ENCODE measurements around the gene GH2. TPM values are rescaled to one million over a fixed set of nuclear protein-coding genes. Genes with fewer than 3 reads are reported as not detected.
"Not testable (repeated sequence)": the region's sequence is repeated elsewhere in the genome, so short reads cannot be mapped to it uniquely, and the experiment has no call there.

Gene GH2
- total RNA-seq, 1 donor from 2014 or later: not detected

DNA sequence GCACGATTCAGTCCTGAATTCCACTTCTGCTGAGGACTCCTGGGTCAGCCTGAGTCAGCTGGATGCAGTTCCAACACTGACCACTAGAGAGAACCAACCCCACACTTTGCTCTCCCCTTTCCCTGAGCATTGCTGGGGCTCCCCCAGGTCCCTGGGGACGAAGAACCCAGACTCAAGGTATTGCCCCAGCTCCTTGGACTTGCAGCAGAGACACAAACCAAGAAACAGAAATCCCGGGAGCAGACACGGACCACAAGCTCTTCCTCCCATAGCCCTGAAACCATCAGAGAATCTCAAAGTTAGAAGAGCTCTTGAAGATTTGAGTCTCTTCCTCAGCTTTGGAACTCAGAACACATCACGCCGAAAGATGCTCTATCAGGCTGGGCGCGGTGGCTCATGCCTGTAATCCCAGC lies 37.6 kb upstream of the GH2 start:
- DNase-seq (ENCODE audit: extremely low spot score, unreplicated experiment): no peak
- H3K27ac Mint-ChIP-seq (ENCODE audit: unreplicated experiment): no peak overlapping the region
- peak; percentile 85 for TF ChIP-seq CTCF (IDR thresholded peaks at IDR 0.05)
- H3K9me3 Mint-ChIP-seq (ENCODE audit: unreplicated experiment): no peaks in the 10 kb centered on the region
- no peaks in the 10 kb centered on the region for H3K36me3 Mint-ChIP-seq (ENCODE audit: unreplicated experiment)
- peaks cover 3% of the 10 kb centered on the region for H3K4me1 Mint-ChIP-seq (ENCODE audit: unreplicated experiment)
- H3K27me3 Mint-ChIP-seq (ENCODE audit: unreplicated experiment): peaks cover 41% of the 10 kb centered on the region
- H3K4me3 Mint-ChIP-seq (ENCODE audit: unreplicated experiment): no peak overlapping the region

DNA sequence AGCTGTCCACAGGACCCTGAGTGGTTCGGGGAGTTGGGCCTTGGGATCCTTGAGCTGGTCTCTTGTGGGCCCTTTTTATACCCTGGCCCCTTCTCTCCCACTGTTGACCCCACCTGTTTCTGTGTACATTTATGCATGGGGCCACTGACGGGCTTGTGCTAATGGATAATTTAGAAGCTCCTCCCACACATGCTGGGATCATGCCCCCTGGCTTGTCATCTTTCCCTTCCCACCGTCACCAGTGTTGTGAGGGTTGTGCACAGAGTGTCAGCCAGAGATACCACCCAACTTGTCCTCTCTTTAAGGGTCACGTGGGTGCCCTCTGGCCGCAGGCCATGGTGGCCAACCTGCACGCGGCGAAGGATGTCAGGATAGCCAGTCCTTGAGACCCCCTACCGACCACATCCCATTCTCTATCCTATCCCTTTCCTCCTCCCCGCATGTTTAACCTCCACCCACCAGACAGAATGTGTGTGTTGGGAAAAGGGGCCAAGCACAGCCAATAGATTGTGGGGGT lies 37.1 kb upstream of the GH2 start, which contains the start of gene GH1:
TSS of gene GH1 (minus strand) at position 51 of the 517 bp plus-strand sequence. CDS start 63 bp downstream, outside the sequence.
- H3K27me3 Mint-ChIP-seq (ENCODE audit: unreplicated experiment): peaks cover 43% of the 10 kb centered on the region
- not testable (repeated sequence) for H3K4me1 Mint-ChIP-seq (ENCODE audit: unreplicated experiment); DNase-seq (ENCODE audit: extremely low spot score, unreplicated experiment); H3K9me3 Mint-ChIP-seq (ENCODE audit: unreplicated experiment); H3K27ac Mint-ChIP-seq (ENCODE audit: unreplicated experiment); H3K36me3 Mint-ChIP-seq (ENCODE audit: unreplicated experiment); H3K4me3 Mint-ChIP-seq (ENCODE audit: unreplicated experiment)

GRCh38 chr17:63918305-63918704 lies 36.6 kb upstream of the GH2 start:
- Mint-ChIP-seq H3K4me1 (ENCODE audit: unreplicated experiment) (peaks cover 3% of the 10 kb centered on the region), H3K4me3 (ENCODE audit: unreplicated experiment) (no peak overlapping the region), H3K27ac (ENCODE audit: unreplicated experiment) (no peak overlapping the region), H3K27me3 (ENCODE audit: unreplicated experiment) (peaks cover 43% of the 10 kb centered on the region), H3K36me3 (ENCODE audit: unreplicated experiment) (no peaks in the 10 kb centered on the region), H3K9me3 (ENCODE audit: unreplicated experiment) (no peaks in the 10 kb centered on the region)
- no peak for TF ChIP-seq CTCF (IDR thresholded peaks at IDR 0.05)
- DNase-seq (ENCODE audit: extremely low spot score, unreplicated experiment): no peak

DNA sequence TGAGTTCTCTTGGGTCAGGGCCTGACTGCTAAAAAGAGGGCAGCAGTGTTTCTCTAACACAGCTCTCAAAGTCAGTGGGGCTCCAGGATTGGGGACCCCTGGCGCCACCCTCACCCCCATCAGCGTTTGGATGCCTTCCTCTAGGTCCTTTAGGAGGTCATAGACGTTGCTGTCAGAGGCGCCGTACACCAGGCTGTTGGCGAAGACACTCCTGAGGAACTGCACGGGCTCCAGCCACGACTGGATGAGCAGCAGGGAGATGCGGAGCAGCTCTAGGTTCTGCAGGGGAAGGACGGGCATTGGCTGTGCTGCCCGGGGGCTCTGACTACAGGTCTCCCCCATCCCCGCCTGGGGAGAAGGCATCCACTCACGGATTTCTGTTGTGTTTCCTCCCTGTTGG lies 35.9 kb upstream of the GH2 start:
- no peaks in the 10 kb centered on the region for H3K9me3 Mint-ChIP-seq (ENCODE audit: unreplicated experiment)
- no peak for DNase-seq (ENCODE audit: extremely low spot score, unreplicated experiment)
- peaks cover 43% of the 10 kb centered on the region for H3K27me3 Mint-ChIP-seq (ENCODE audit: unreplicated experiment)
- H3K4me3 Mint-ChIP-seq (ENCODE audit: unreplicated experiment): no peak overlapping the region
- TF ChIP-seq CTCF (IDR thresholded peaks at IDR 0.05): no peak
- H3K36me3 Mint-ChIP-seq (ENCODE audit: unreplicated experiment): no peaks in the 10 kb centered on the region
- H3K27ac Mint-ChIP-seq (ENCODE audit: unreplicated experiment): no peak overlapping the region
- peaks cover 3% of the 10 kb centered on the region for H3K4me1 Mint-ChIP-seq (ENCODE audit: unreplicated experiment)

DNA sequence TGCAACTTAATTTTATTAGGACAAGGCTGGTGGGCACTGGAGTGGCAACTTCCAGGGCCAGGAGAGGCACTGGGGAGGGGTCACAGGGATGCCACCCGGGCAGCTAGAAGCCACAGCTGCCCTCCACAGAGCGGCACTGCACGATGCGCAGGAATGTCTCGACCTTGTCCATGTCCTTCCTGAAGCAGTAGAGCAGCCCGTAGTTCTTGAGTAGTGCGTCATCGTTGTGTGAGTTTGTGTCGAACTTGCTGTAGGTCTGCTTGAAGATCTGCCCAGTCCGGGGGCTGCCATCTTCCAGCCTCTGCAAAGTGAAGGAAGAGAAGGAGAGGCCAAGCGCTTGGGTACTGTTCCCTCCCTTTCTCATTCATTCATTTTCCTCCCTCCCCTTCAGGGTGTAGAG lies 35.5 kb upstream of the GH2 start:
- not testable (repeated sequence) for H3K9me3 Mint-ChIP-seq (ENCODE audit: unreplicated experiment); H3K4me3 Mint-ChIP-seq (ENCODE audit: unreplicated experiment); H3K36me3 Mint-ChIP-seq (ENCODE audit: unreplicated experiment); H3K4me1 Mint-ChIP-seq (ENCODE audit: unreplicated experiment); H3K27ac Mint-ChIP-seq (ENCODE audit: unreplicated experiment); DNase-seq (ENCODE audit: extremely low spot score, unreplicated experiment)
- H3K27me3 Mint-ChIP-seq (ENCODE audit: unreplicated experiment): peaks cover 39% of the 10 kb centered on the region

GRCh38 chr17:63916566-63917185 lies 34.9 kb upstream of the GH2 start:
- H3K27me3 Mint-ChIP-seq (ENCODE audit: unreplicated experiment): peaks cover 36% of the 10 kb centered on the region
- no peak for TF ChIP-seq CTCF (IDR thresholded peaks at IDR 0.05)
- H3K9me3 Mint-ChIP-seq (ENCODE audit: unreplicated experiment): no peaks in the 10 kb centered on the region
- H3K27ac Mint-ChIP-seq (ENCODE audit: unreplicated experiment): no peak overlapping the region
- peaks cover 3% of the 10 kb centered on the region for H3K4me1 Mint-ChIP-seq (ENCODE audit: unreplicated experiment)
- H3K4me3 Mint-ChIP-seq (ENCODE audit: unreplicated experiment): no peak overlapping the region
- no peak for DNase-seq (ENCODE audit: extremely low spot score, unreplicated experiment)
- no peaks in the 10 kb centered on the region for H3K36me3 Mint-ChIP-seq (ENCODE audit: unreplicated experiment)

- H3K27me3 Mint-ChIP-seq (ENCODE audit: unreplicated experiment): peaks cover 36% of the 10 kb centered on the region
- not testable (repeated sequence) for H3K36me3 Mint-ChIP-seq (ENCODE audit: unreplicated experiment); DNase-seq (ENCODE audit: extremely low spot score, unreplicated experiment); H3K4me3 Mint-ChIP-seq (ENCODE audit: unreplicated experiment); H3K27ac Mint-ChIP-seq (ENCODE audit: unreplicated experiment); H3K9me3 Mint-ChIP-seq (ENCODE audit: unreplicated experiment); H3K4me1 Mint-ChIP-seq (ENCODE audit: unreplicated experiment)
Measured at GRCh38 chr17:63915753-63916152, 34.0 kb upstream of the GH2 start.
